Caco-2 (cell line): Measurements from ENCODE around the gene LRRC36. TPM values are rescaled to one million over a fixed set of nuclear protein-coding genes. Genes with fewer than 3 reads are reported as not detected.

Experiments
- BruUV-seq: library from RNA; stranded (reverse); fragments of 400-500 nt; replicated peaks from 2 replicates; lab custom pipeline; 2021; lab: Mats Ljungman, UMichigan
- CTCF ChIA-PET: fragments of 300-600 bp; sonication (Branson Sonifier 250); formaldehyde crosslinking; loops from one replicate; lab custom pipeline; 2022; ENCODE audit warnings: antibody characterized with exemption; lab: Charles Lee
- POLR2A ChIA-PET: fragments of 300-600 bp; sonication (Branson Sonifier 250); formaldehyde crosslinking; loops from one replicate; lab custom pipeline; 2022; ENCODE audit warnings: antibody characterized with exemption; lab: Charles Lee
- DNase-seq, 2 experiments: peaks; one replicate each; pipeline versions ENCODE4 v3.0.0 to v3.0.0-alpha.2; 2020 to 2022
- H3K27me3 ChIP-seq: replicated peaks from 2 replicates; pipeline ENCODE4 v1.6.0; 2011; ENCODE audit warnings: low read length; ENCODE audit not compliant: control insufficient read depth, insufficient read depth
- H3K36me3 ChIP-seq: 2 replicates; pipeline ENCODE4 v1.5.1; 2011; ENCODE audit warnings: low read length; ENCODE audit not compliant: control insufficient read depth, insufficient read depth
- H3K4me1 ChIP-seq: fragments of 250-450 bp; sonication (Bioruptor Pico); 2 replicates; pipeline ENCODE4 v1.5.1; 2020; ENCODE audit warnings: mild to moderate bottlenecking
- H3K4me3 ChIP-seq: 2 replicates; pipeline ENCODE4 v1.5.1; 2011; ENCODE audit warnings: low read depth, mild to moderate bottlenecking, control low read depth, low read length
- H3K9me3 ChIP-seq: fragments of 250-450 bp; sonication (Bioruptor Pico); 2 replicates; pipeline ENCODE4 v1.5.1; 2020; ENCODE audit warnings: mild to moderate bottlenecking, moderate library complexity
- H3K27ac Mint-ChIP-seq: one replicate; pipeline ENCODE4 v1.8.0; 2022; ENCODE audit warnings: mixed read lengths; ENCODE audit not compliant: unreplicated experiment
- H3K27me3 Mint-ChIP-seq: one replicate; pipeline ENCODE4 v1.8.0; 2022; ENCODE audit warnings: mixed read lengths; ENCODE audit not compliant: insufficient read depth, unreplicated experiment
- H3K36me3 Mint-ChIP-seq: one replicate; pipeline ENCODE4 v1.8.0; 2022; ENCODE audit warnings: mild to moderate bottlenecking, mixed read lengths; ENCODE audit not compliant: insufficient read depth, unreplicated experiment
- H3K4me1 Mint-ChIP-seq: one replicate; pipeline ENCODE4 v1.8.0; 2022; ENCODE audit warnings: low read depth, mixed read lengths; ENCODE audit not compliant: unreplicated experiment
- H3K4me3 Mint-ChIP-seq: one replicate; pipeline ENCODE4 v1.8.0; 2022; ENCODE audit warnings: mild to moderate bottlenecking, moderate library complexity, mixed read lengths; ENCODE audit not compliant: unreplicated experiment
- H3K9me3 Mint-ChIP-seq: one replicate; pipeline ENCODE4 v1.8.0; 2022; ENCODE audit warnings: mixed read lengths; ENCODE audit not compliant: unreplicated experiment
- intact Hi-C: fragments of 100-400 bp; cut with micrococcal nuclease; formaldehyde crosslinking; loops from one replicate; pipeline ENCODE4 v1.10.0; 2022; ENCODE audit not compliant: unreplicated experiment
- total RNA-seq: library from RNA; stranded (reverse); gene quantifications from 2 replicates; pipeline ENCODE4 v1.2.3, GENCODE V29; 2022
- TF ChIP-seq, protein P1 (sequence below), 2 experiments: fragments of 200-600 bp in 1 of 2; IDR thresholded peaks; 1 replicate in 1 of 2; 2 replicates in 1 of 2; pipeline versions ENCODE4 v1.5.1 to v1.8.0; 2011 to 2022; ENCODE audit warnings: antibody characterized with exemption in 1 of 2, control low read depth in 1 of 2, inconsistent platforms in 1 of 2, low read depth in 1 of 2, low read length in 1 of 2, mild to moderate bottlenecking in 1 of 2, moderate library complexity in 1 of 2; ENCODE audit not compliant: insufficient read depth in 1 of 2, severe bottlenecking in 1 of 2, unreplicated experiment in 1 of 2

Gene LRRC36
- total RNA-seq, 1 experiment from 2014 or later, result not detected

DNA sequence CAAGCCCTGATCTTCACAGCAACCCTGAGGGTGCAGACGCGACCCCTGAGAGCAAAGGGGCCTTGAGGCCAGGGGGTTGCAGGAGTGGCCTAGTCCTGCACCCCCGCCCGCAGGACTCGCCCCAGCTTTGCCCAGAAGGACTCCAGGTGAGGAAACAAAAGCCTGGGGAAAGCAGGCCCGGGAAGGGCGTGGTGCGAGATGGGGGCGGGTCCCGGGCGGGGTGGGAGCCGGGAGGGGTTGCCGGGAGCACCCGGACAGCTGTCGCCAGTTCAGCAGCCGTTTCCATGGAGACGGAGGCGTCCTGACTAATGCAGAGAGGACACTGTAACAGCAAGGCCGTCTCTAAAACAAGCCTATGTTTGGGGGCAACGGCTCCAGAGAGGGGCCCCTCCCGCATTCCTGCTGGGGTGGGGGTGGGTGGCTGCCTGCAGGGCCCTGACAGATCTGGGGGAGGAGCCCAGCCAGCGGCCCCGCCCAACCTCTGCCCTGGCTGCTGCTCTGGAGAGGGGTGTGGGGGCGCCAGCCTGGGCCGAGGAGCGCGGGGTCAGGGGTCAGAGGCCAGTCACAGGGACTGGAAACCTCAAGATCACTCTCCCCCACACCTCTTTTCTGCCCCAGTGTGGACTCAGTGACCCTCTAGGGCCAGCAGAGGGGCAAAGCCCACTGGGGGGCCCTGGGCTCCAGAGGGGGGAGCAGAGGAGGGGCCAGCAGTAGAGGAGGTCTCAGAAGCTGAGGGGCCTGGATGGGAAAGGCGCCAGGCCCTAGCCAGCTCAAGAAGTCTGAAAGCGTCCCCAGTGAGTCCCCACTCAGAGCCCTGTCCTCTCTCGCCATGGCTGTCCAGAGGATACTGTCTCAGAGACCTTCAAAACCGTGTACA lies 69.8 kb downstream of the LRRC36 start:
- peaks cover 20% of the 10 kb centered on the region for H3K4me1 ChIP-seq
- no peaks in the 10 kb centered on the region for H3K9me3 ChIP-seq
- no peak overlapping the region for H3K4me3 ChIP-seq
- peak overlapping the region; percentile 53 for H3K4me3 Mint-ChIP-seq
- H3K4me1 Mint-ChIP-seq, result peaks cover 7% of the 10 kb centered on the region
- H3K9me3 Mint-ChIP-seq, result no peaks in the 10 kb centered on the region
- ChIA-PET CTCF (interaction anchor here (0.6 to 1.1 kb wide), 4 partner anchors 8 to 125 kb away, joined by 3 to 5 read pairs (median 4); partner anchors contain the start of gene HSD11B2), POLR2A (interaction anchor here (0.7 to 1.1 kb wide), 2 partner anchors 8 to 34 kb away, joined by 7 to 9 read pairs; partner anchors contain the start of gene HSD11B2)
- BruUV-seq, result no TSS peak
- H3K36me3 Mint-ChIP-seq, result peaks cover 5% of the 10 kb centered on the region
- no peaks in the 10 kb centered on the region for H3K36me3 ChIP-seq
- peak; percentile 89 to 95 for DNase-seq
- peak overlapping the region; percentile 87 for H3K27ac Mint-ChIP-seq
- H3K27me3 ChIP-seq, result no peaks in the 10 kb centered on the region
- no peaks in the 10 kb centered on the region for H3K27me3 Mint-ChIP-seq
- TF ChIP-seq, protein P1, sequence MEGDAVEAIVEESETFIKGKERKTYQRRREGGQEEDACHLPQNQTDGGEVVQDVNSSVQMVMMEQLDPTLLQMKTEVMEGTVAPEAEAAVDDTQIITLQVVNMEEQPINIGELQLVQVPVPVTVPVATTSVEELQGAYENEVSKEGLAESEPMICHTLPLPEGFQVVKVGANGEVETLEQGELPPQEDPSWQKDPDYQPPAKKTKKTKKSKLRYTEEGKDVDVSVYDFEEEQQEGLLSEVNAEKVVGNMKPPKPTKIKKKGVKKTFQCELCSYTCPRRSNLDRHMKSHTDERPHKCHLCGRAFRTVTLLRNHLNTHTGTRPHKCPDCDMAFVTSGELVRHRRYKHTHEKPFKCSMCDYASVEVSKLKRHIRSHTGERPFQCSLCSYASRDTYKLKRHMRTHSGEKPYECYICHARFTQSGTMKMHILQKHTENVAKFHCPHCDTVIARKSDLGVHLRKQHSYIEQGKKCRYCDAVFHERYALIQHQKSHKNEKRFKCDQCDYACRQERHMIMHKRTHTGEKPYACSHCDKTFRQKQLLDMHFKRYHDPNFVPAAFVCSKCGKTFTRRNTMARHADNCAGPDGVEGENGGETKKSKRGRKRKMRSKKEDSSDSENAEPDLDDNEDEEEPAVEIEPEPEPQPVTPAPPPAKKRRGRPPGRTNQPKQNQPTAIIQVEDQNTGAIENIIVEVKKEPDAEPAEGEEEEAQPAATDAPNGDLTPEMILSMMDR (IDR thresholded peaks at IDR 0.05; ENCODE audit: insufficient read depth in 1 of 2, low read depth in 1 of 2, low read length in 1 of 2, severe bottlenecking in 1 of 2, unreplicated experiment in 1 of 2), result no peak
- intact Hi-C loops, result no loop called here

DNA sequence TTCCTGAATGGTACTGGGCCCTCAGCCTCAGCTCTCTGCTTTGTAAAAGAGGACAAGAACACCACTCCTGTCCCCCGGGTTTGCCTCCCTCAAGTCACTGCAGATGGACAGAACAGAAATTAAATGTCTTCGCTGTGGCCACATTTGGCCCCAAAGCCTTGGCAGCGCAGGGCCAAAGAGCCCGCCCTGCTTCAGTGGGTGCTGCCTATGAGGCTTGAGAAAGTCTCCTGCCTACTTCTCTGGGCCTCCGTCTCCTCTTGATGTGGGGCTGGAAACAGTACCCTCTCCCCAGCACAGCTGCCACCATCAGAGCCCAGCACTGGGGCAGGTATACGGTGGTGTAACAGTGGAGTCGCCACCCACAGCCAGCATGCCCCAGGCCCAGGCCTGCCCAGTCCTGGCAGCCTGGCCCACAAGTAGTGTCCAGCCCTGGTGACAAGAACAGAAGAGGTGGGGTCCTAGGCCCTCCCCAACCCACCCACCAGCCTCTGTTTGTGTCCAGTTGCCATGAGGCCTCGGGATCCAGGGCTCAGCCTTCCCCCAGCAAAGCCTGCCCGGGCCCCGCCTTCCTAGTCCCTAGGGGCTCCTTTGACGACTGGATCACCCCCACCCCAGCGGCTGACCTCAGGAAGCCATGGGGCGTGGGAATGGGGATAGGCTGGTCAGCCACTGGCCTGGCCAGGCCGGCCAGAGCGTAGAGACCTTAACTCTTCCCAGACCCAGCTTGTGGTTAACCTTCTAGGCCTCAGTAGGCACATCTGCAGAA lies 70.6 kb downstream of the LRRC36 start:
- no peaks in the 10 kb centered on the region for H3K9me3 Mint-ChIP-seq
- Histone ChIP-seq H3K36me3 (no peaks in the 10 kb centered on the region), H3K4me3 (no peak overlapping the region), H3K4me1 (peaks cover 20% of the 10 kb centered on the region), H3K9me3 (no peaks in the 10 kb centered on the region), H3K27me3 (no peaks in the 10 kb centered on the region)
- intact Hi-C loops, result no loop called here
- H3K27ac Mint-ChIP-seq, result peak overlapping the region; percentile 87
- BruUV-seq, result no TSS peak
- TF ChIP-seq, protein P1 (IDR thresholded peaks at IDR 0.05; ENCODE audit: insufficient read depth in 1 of 2, low read depth in 1 of 2, low read length in 1 of 2, severe bottlenecking in 1 of 2, unreplicated experiment in 1 of 2), result no peak
- POLR2A ChIA-PET, result no interaction called here
- peak overlapping the region; percentile 53 for H3K4me3 Mint-ChIP-seq
- peaks cover 10% of the 10 kb centered on the region for H3K4me1 Mint-ChIP-seq
- peaks cover 5% of the 10 kb centered on the region for H3K36me3 Mint-ChIP-seq
- no peak for DNase-seq
- no peaks in the 10 kb centered on the region for H3K27me3 Mint-ChIP-seq
- CTCF ChIA-PET, result no interaction called here

DNA sequence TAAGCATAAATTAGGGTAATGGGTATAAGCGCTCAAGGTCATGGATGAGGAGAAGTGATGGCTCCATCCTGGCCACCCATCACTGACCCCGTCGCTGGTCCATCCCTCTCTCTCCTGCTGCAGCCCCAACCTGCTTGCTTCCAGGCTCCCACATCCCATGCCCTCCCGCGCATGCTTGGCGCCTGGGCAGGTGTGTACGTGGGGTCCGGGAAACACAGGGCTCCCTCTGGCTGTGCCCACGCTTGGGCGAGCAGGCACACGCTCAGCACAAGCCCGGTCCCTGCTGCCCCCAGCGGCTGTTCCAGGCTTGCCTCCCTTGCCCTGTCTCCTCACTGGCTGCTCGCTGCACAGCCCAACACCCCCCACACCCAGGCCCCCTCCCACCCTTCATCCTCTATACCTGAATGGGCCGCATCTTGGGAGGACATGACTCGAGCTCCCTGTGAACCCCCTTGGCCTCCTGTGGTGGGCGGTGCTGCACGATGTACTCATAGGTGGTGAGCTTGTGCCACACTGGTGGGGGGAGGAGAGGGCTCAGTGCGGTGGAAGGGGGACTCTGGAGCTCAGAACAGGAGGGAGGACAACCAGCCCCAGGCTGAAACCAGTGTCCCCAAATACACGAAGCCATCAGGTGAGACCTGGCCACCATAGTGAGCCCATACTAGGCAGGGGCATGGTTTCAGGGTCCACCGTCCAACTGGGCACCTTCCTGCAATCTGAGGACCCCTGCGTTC lies 71.4 kb downstream of the LRRC36 start:
- DNase-seq, result no peak
- no peaks in the 10 kb centered on the region for H3K27me3 Mint-ChIP-seq
- Histone ChIP-seq H3K27me3 (no peaks in the 10 kb centered on the region), H3K36me3 (no peaks in the 10 kb centered on the region), H3K9me3 (no peaks in the 10 kb centered on the region), H3K4me1 (peaks cover 20% of the 10 kb centered on the region), H3K4me3 (no peak overlapping the region)
- H3K27ac Mint-ChIP-seq, result no peak overlapping the region
- H3K9me3 Mint-ChIP-seq, result no peaks in the 10 kb centered on the region
- CTCF ChIA-PET, result no interaction called here
- H3K4me3 Mint-ChIP-seq, result no peak overlapping the region
- intact Hi-C loops, result no loop called here
- no TSS peak for BruUV-seq
- H3K36me3 Mint-ChIP-seq, result peaks cover 5% of the 10 kb centered on the region
- H3K4me1 Mint-ChIP-seq, result peaks cover 11% of the 10 kb centered on the region
- POLR2A ChIA-PET, result no interaction called here
- TF ChIP-seq, protein P1 (IDR thresholded peaks at IDR 0.05; ENCODE audit: insufficient read depth in 1 of 2, low read depth in 1 of 2, low read length in 1 of 2, severe bottlenecking in 1 of 2, unreplicated experiment in 1 of 2), result no peak
